HL-60 (cell line): ENCODE results near the gene TERT.

Experiments
- CTCF ChIP-seq: IDR thresholded peaks from one replicate; pipeline ENCODE4 v1.5.1; 2011; ENCODE audit warnings: low read length, control low read depth, inconsistent platforms; ENCODE audit not compliant: insufficient read depth
- GABPA ChIP-seq: IDR thresholded peaks from 2 replicates; pipeline ENCODE4 v1.6.1; 2012; ENCODE audit warnings: low read depth
- POLR2AphosphoS5 ChIP-seq: IDR thresholded peaks from 2 replicates; pipeline ENCODE4 v1.6.1; 2012; ENCODE audit warnings: low read depth
- REST ChIP-seq: IDR thresholded peaks from 2 replicates; pipeline ENCODE4 v1.6.1; 2012; ENCODE audit warnings: low read depth; ENCODE audit not compliant: insufficient replicate concordance

- TF ChIP-seq CTCF = no peak
- TF ChIP-seq POLR2AphosphoS5 = no peak
- no peak for TF ChIP-seq GABPA
- no peak for TF ChIP-seq REST
These were observed 24.4 kb downstream of the TERT start for GRCh38 chr5:1270426-1270825.
